Measurements from ENCODE around the gene CARD19.

The CARD19 gene

GRCh38 chr9:93118863-93119702, 23.1 kb downstream of the CARD19 start:
- DNase-seq (ENCODE audit: low read depth, low spot score), result no peak

- DNase-seq (ENCODE audit: low read depth, low spot score), result no peak
These were observed 23.6 kb downstream of the CARD19 start for GRCh38 chr9:93119703-93119952.

- DNase-seq (ENCODE audit: low read depth, low spot score), result peak; percentile 98
These were observed 24.2 kb downstream of the CARD19 start for GRCh38 chr9:93119953-93120845.

GRCh38 chr9:93120846-93121315, 24.9 kb downstream of the CARD19 start:
- no peak for DNase-seq (ENCODE audit: low read depth, low spot score)

GRCh38 chr9:93121316-93122241, 25.6 kb downstream of the CARD19 start:
- no peak for DNase-seq (ENCODE audit: low read depth, low spot score)

GRCh38 chr9:93122721-93123221, 26.8 kb downstream of the CARD19 start:
- DNase-seq (ENCODE audit: low read depth, low spot score), result no peak

GRCh38 chr9:93123561-93124283, 27.7 kb downstream of the CARD19 start:
- no peak for DNase-seq (ENCODE audit: low read depth, low spot score)

- DNase-seq (ENCODE audit: low read depth, low spot score), result no peak
These were observed 28.8 kb downstream of the CARD19 start for GRCh38 chr9:93124793-93125192.

GRCh38 chr9:93125331-93125894, 29.4 kb downstream of the CARD19 start:
- DNase-seq (ENCODE audit: low read depth, low spot score), result no peak

- no peak for DNase-seq (ENCODE audit: low read depth, low spot score)
These were observed 30.2 kb downstream of the CARD19 start for GRCh38 chr9:93126151-93126781.

- peak; percentile 37 for DNase-seq (ENCODE audit: low read depth, low spot score)
These were observed 30.9 kb downstream of the CARD19 start for GRCh38 chr9:93126825-93127368.

GRCh38 chr9:93127395-93127911, 31.4 kb downstream of the CARD19 start:
- DNase-seq (ENCODE audit: low read depth, low spot score), result peak; percentile 77

- no peak for DNase-seq (ENCODE audit: low read depth, low spot score)
These were observed 32.1 kb downstream of the CARD19 start for GRCh38 chr9:93128011-93128714.

GRCh38 chr9:93128715-93129224, 32.8 kb downstream of the CARD19 start:
- no peak for DNase-seq (ENCODE audit: low read depth, low spot score)

- DNase-seq (ENCODE audit: low read depth, low spot score), result no peak
These were observed 33.3 kb downstream of the CARD19 start for GRCh38 chr9:93129286-93129685.

GRCh38 chr9:93129691-93130500, 33.9 kb downstream of the CARD19 start:
- no peak for DNase-seq (ENCODE audit: low read depth, low spot score)

- DNase-seq (ENCODE audit: low read depth, low spot score), result no peak
These were observed 35.0 kb downstream of the CARD19 start for GRCh38 chr9:93130861-93131481.
